ENCODE measurements around the gene HOXD11. TPM values are rescaled to one million over a fixed set of nuclear protein-coding genes. Genes with fewer than 3 reads are reported as not detected.

HOXD11 gene
- not detected for total RNA-seq

DNA sequence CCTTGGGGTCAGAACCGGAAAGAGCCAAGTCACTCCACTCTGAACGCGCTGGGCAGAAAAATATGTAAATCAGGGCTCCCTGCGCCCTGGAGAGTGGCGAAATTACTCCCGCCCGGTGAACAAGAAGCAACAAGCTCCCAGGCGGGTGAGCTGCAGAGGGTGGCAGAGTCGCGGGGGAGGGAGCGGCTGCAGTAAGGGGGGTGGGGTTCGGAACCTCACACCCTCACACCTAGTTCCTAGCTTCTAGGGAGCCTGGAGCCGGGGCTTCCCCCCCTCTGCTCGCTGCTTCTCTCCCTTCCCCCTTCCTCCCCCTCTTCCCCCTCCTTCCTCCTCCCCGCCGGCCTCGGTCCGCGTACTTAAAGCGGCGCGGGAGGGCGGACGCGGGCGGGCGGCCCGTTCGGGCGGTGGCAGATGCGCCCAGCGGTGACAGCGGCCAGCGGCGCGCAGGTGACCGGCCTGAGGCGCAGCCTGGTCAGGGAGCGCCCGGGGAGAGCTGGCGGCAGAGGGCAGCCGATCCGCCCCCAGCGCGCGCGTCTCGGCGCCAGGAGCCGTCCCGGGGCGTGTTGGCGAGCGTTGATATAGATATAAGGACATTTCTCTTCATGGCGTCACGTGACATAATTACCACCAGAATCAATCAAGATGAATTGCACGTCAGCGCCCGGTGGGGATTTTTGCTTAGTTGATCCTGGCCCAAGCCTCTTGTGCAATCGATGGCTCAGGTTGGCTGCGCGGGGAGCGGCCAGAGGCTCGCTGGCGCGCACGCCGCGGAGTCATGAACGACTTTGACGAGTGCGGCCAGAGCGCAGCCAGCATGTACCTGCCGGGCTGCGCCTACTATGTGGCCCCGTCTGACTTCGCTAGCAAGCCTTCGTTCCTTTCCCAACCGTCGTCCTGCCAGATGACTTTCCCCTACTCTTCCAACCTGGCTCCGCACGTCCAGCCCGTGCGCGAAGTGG, at the start of gene HOXD11:
Gene HOXD11 (plus strand): TSS at position 700 of the 959 bp plus-strand sequence. CDS start 76 bp downstream, at position 776.
- H3K9me3 ChIP-seq (ENCODE audit: control insufficient read depth in 3 of 3, low read length in 3 of 3): no peaks in the 10 kb centered on the region
- H3K9ac ChIP-seq (ENCODE audit: low read depth in 1 of 3, low read length in 3 of 3): no peak within 1 kb of the TSS
- peak within 1 kb of the TSS in 2 of 3 donors; percentile 35 to 52 for H3K4me3 ChIP-seq (ENCODE audit: low read length in 3 of 3)
- no peaks in the 10 kb centered on the region for H3K36me3 ChIP-seq (ENCODE audit: control insufficient read depth in 3 of 3, insufficient read depth in 3 of 3, low read length in 3 of 3)
- H3K4me1 ChIP-seq (ENCODE audit: control insufficient read depth in 3 of 3, insufficient read depth in 3 of 3, low read length in 3 of 3): peaks cover 8 to 26% (median 16%) of the 10 kb centered on the region in 3 donors
- peaks cover 88 to 96% (median 91%) of the 10 kb centered on the region in 3 donors for H3K27me3 ChIP-seq (ENCODE audit: control insufficient read depth in 3 of 3, insufficient read depth in 3 of 3, low read length in 3 of 3)
- no peak within 1 kb of the TSS for H3K27ac ChIP-seq (ENCODE audit: low read depth, low read length)

GRCh38 chr2:176063958-176064357, 43.1 kb upstream of the HOXD11 start:
- Histone ChIP-seq H3K27me3 (ENCODE audit: control insufficient read depth in 3 of 3, insufficient read depth in 3 of 3, low read length in 3 of 3) (peaks cover 35 to 48% (median 38%) of the 10 kb centered on the region in 3 donors), H3K9ac (ENCODE audit: low read depth in 1 of 3, low read length in 3 of 3) (no peak overlapping the region)

GRCh38 chr2:176066645-176067588, 40.2 kb upstream of the HOXD11 start:
- Histone ChIP-seq H3K27ac (ENCODE audit: low read depth, low read length) (no peak overlapping the region), H3K36me3 (ENCODE audit: control insufficient read depth in 3 of 3, insufficient read depth in 3 of 3, low read length in 3 of 3) (no peaks in the 10 kb centered on the region), H3K4me1 (ENCODE audit: control insufficient read depth in 3 of 3, insufficient read depth in 3 of 3, low read length in 3 of 3) (peaks cover 20 to 21% (median 21%) of the 10 kb centered on the region in 3 donors), H3K9ac (ENCODE audit: low read depth in 1 of 3, low read length in 3 of 3) (peak overlapping the region; percentile 36 to 60 (median 54)), H3K4me3 (ENCODE audit: low read length in 3 of 3) (peak overlapping the region; percentile 65 to 69 (median 65)), H3K27me3 (ENCODE audit: control insufficient read depth in 3 of 3, insufficient read depth in 3 of 3, low read length in 3 of 3) (peaks cover 56 to 68% (median 65%) of the 10 kb centered on the region in 3 donors), H3K9me3 (ENCODE audit: control insufficient read depth in 3 of 3, low read length in 3 of 3) (no peaks in the 10 kb centered on the region)

More at GRCh38 chr2:176063958-176064357, 43.1 kb upstream of the HOXD11 start:
- Histone ChIP-seq H3K27ac (ENCODE audit: low read depth, low read length) (no peak overlapping the region), H3K36me3 (ENCODE audit: control insufficient read depth in 3 of 3, insufficient read depth in 3 of 3, low read length in 3 of 3) (no peaks in the 10 kb centered on the region), H3K4me3 (ENCODE audit: low read length in 3 of 3) (no peak overlapping the region), H3K9me3 (ENCODE audit: control insufficient read depth in 3 of 3, low read length in 3 of 3) (no peaks in the 10 kb centered on the region), H3K4me1 (ENCODE audit: control insufficient read depth in 3 of 3, insufficient read depth in 3 of 3, low read length in 3 of 3) (peaks cover 20 to 21% (median 21%) of the 10 kb centered on the region in 3 donors)

- Histone ChIP-seq H3K9me3 (ENCODE audit: control insufficient read depth in 3 of 3, low read length in 3 of 3) (no peaks in the 10 kb centered on the region), H3K27me3 (ENCODE audit: control insufficient read depth in 3 of 3, insufficient read depth in 3 of 3, low read length in 3 of 3) (peaks cover 65 to 73% (median 72%) of the 10 kb centered on the region in 3 donors), H3K4me1 (ENCODE audit: control insufficient read depth in 3 of 3, insufficient read depth in 3 of 3, low read length in 3 of 3) (peaks cover 20 to 22% (median 21%) of the 10 kb centered on the region in 3 donors), H3K4me3 (ENCODE audit: low read length in 3 of 3) (peak overlapping the region; percentile 65 to 69 (median 65)), H3K27ac (ENCODE audit: low read depth, low read length) (no peak overlapping the region), H3K9ac (ENCODE audit: low read depth in 1 of 3, low read length in 3 of 3) (peak overlapping the region; percentile 36 to 60 (median 54)), H3K36me3 (ENCODE audit: control insufficient read depth in 3 of 3, insufficient read depth in 3 of 3, low read length in 3 of 3) (no peaks in the 10 kb centered on the region)
Measured at GRCh38 chr2:176067589-176068418, 39.3 kb upstream of the HOXD11 start.

GRCh38 chr2:176068419-176068832, 38.7 kb upstream of the HOXD11 start:
- Histone ChIP-seq H3K27me3 (ENCODE audit: control insufficient read depth in 3 of 3, insufficient read depth in 3 of 3, low read length in 3 of 3) (peaks cover 71 to 79% (median 76%) of the 10 kb centered on the region in 3 donors), H3K4me1 (ENCODE audit: control insufficient read depth in 3 of 3, insufficient read depth in 3 of 3, low read length in 3 of 3) (peaks cover 21 to 26% (median 24%) of the 10 kb centered on the region in 3 donors), H3K27ac (ENCODE audit: low read depth, low read length) (no peak overlapping the region), H3K9ac (ENCODE audit: low read depth in 1 of 3, low read length in 3 of 3) (no peak overlapping the region), H3K4me3 (ENCODE audit: low read length in 3 of 3) (peak overlapping the region in 2 of 3 donors; percentile 65 to 69), H3K9me3 (ENCODE audit: control insufficient read depth in 3 of 3, low read length in 3 of 3) (no peaks in the 10 kb centered on the region), H3K36me3 (ENCODE audit: control insufficient read depth in 3 of 3, insufficient read depth in 3 of 3, low read length in 3 of 3) (no peaks in the 10 kb centered on the region)

GRCh38 chr2:176071330-176072291, 35.5 kb upstream of the HOXD11 start:
- H3K4me3 ChIP-seq (ENCODE audit: low read length in 3 of 3): no peak overlapping the region

GRCh38 chr2:176072292-176072669, 34.8 kb upstream of the HOXD11 start:
- Histone ChIP-seq H3K9ac (ENCODE audit: low read depth in 1 of 3, low read length in 3 of 3) (no peak overlapping the region), H3K27ac (ENCODE audit: low read depth, low read length) (no peak overlapping the region), H3K36me3 (ENCODE audit: control insufficient read depth in 3 of 3, insufficient read depth in 3 of 3, low read length in 3 of 3) (no peaks in the 10 kb centered on the region), H3K4me1 (ENCODE audit: control insufficient read depth in 3 of 3, insufficient read depth in 3 of 3, low read length in 3 of 3) (peaks cover 17 to 20% (median 20%) of the 10 kb centered on the region in 3 donors), H3K27me3 (ENCODE audit: control insufficient read depth in 3 of 3, insufficient read depth in 3 of 3, low read length in 3 of 3) (peaks cover 97 to 99% (median 97%) of the 10 kb centered on the region in 3 donors), H3K9me3 (ENCODE audit: control insufficient read depth in 3 of 3, low read length in 3 of 3) (peaks cover 0 to 1% (median 0%) of the 10 kb centered on the region in 3 donors), H3K4me3 (ENCODE audit: low read length in 3 of 3) (no peak overlapping the region)

More at GRCh38 chr2:176071330-176072291, 35.5 kb upstream of the HOXD11 start:
- H3K27ac ChIP-seq (ENCODE audit: low read depth, low read length): no peak overlapping the region
- H3K9me3 ChIP-seq (ENCODE audit: control insufficient read depth in 3 of 3, low read length in 3 of 3): peaks cover 0 to 1% (median 0%) of the 10 kb centered on the region in 3 donors
- H3K4me1 ChIP-seq (ENCODE audit: control insufficient read depth in 3 of 3, insufficient read depth in 3 of 3, low read length in 3 of 3): peaks cover 21 to 26% (median 24%) of the 10 kb centered on the region in 3 donors
- H3K9ac ChIP-seq (ENCODE audit: low read depth in 1 of 3, low read length in 3 of 3): no peak overlapping the region
- H3K36me3 ChIP-seq (ENCODE audit: control insufficient read depth in 3 of 3, insufficient read depth in 3 of 3, low read length in 3 of 3): no peaks in the 10 kb centered on the region
- H3K27me3 ChIP-seq (ENCODE audit: control insufficient read depth in 3 of 3, insufficient read depth in 3 of 3, low read length in 3 of 3): peaks cover 94 to 99% (median 98%) of the 10 kb centered on the region in 3 donors

Measured in skeletal muscle tissue (tissue), 4 donors.